MM.1S (cell line): ENCODE results near the gene PSMD8.

ENCODE experiments used
- DNase-seq: peaks from one replicate; pipeline ENCODE4 v3.0.0-alpha.2; 2015
- H2AFZ ChIP-seq: fragments of 300-600 bp; sonication (generic); 2 replicates; pipeline ENCODE4 v1.6.0; 2016; ENCODE audit warnings: antibody characterized with exemption, low read length
- H3F3A ChIP-seq: fragments of 300-600 bp; sonication (generic); 2 replicates; pipeline ENCODE4 v1.6.1; 2016; ENCODE audit warnings: mild to moderate bottlenecking, antibody characterized with exemption, low read length, moderate library complexity, mixed read lengths; ENCODE audit not compliant: insufficient read depth
- H3K27ac ChIP-seq: fragments of 300-600 bp; sonication (generic); 2 replicates; pipeline ENCODE4 v1.5.1; 2016; ENCODE audit warnings: mild to moderate bottlenecking, low read length
- H3K27me3 ChIP-seq: fragments of 300-600 bp; sonication (generic); replicated peaks from 2 replicates; pipeline ENCODE4 v1.6.0; 2016; ENCODE audit warnings: low read length; ENCODE audit not compliant: insufficient read depth
- H3K36me3 ChIP-seq: fragments of 300-600 bp; sonication (generic); replicated peaks from 2 replicates; pipeline ENCODE4 v1.6.1; 2016; ENCODE audit warnings: mild to moderate bottlenecking, low read length, mixed read lengths; ENCODE audit not compliant: insufficient read depth
- H3K4me1 ChIP-seq: fragments of 300-600 bp; sonication (generic); 2 replicates; pipeline ENCODE4 v1.6.1; 2016; ENCODE audit warnings: low read length, mixed read lengths
- H3K4me2 ChIP-seq: fragments of 300-600 bp; sonication (generic); 2 replicates; pipeline ENCODE4 v1.6.0; 2016; ENCODE audit warnings: low read depth, low read length
- H3K4me3 ChIP-seq: fragments of 300-600 bp; sonication (generic); 2 replicates; pipeline ENCODE4 v1.5.1; 2016; ENCODE audit warnings: low read length, mixed read lengths
- H3K79me2 ChIP-seq: fragments of 300-600 bp; sonication (generic); 2 replicates; pipeline ENCODE4 v1.6.1; 2016; ENCODE audit warnings: mixed run types, low read length, mixed read lengths
- H3K9ac ChIP-seq: fragments of 300-600 bp; sonication (generic); 2 replicates; pipeline ENCODE4 v1.6.1; 2016; ENCODE audit warnings: low read length, mixed read lengths
- H3K9me2 ChIP-seq: fragments of 300-600 bp; sonication (generic); replicated peaks from 2 replicates; pipeline ENCODE4 v1.6.1; 2016; ENCODE audit warnings: mild to moderate bottlenecking, low read length, mixed read lengths; ENCODE audit not compliant: insufficient read depth
- H3K9me3 ChIP-seq: fragments of 300-600 bp; sonication (generic); replicated peaks from 2 replicates; pipeline ENCODE4 v1.6.1; 2016; ENCODE audit warnings: mild to moderate bottlenecking, low read length, mixed read lengths; ENCODE audit not compliant: insufficient read depth
- H4K20me1 ChIP-seq: fragments of 300-600 bp; sonication (generic); 2 replicates; pipeline ENCODE4 v1.6.1; 2016; ENCODE audit warnings: mild to moderate bottlenecking, low read length, moderate library complexity, mixed read lengths; ENCODE audit not compliant: insufficient read depth
- EZH2 ChIP-seq: fragments of 300-600 bp; sonication (generic); optimal IDR thresholded peaks from 2 replicates; pipeline ENCODE3; 2017; ENCODE audit warnings: low read depth, mild to moderate bottlenecking, antibody characterized with exemption, low read length, mixed read lengths
- EZH2phosphoT487 ChIP-seq: fragments of 300-600 bp; sonication (generic); IDR thresholded peaks from 2 replicates; pipeline ENCODE4 v1.6.1; 2018; ENCODE audit warnings: antibody characterized with exemption, low read length
- TF ChIP-seq, protein P1 (sequence below): fragments of 300-600 bp; sonication (generic); IDR thresholded peaks from 2 replicates; pipeline ENCODE4 v1.5.1; 2016; ENCODE audit warnings: antibody characterized with exemption, low read length, mixed read lengths

The PSMD8 gene

DNA sequence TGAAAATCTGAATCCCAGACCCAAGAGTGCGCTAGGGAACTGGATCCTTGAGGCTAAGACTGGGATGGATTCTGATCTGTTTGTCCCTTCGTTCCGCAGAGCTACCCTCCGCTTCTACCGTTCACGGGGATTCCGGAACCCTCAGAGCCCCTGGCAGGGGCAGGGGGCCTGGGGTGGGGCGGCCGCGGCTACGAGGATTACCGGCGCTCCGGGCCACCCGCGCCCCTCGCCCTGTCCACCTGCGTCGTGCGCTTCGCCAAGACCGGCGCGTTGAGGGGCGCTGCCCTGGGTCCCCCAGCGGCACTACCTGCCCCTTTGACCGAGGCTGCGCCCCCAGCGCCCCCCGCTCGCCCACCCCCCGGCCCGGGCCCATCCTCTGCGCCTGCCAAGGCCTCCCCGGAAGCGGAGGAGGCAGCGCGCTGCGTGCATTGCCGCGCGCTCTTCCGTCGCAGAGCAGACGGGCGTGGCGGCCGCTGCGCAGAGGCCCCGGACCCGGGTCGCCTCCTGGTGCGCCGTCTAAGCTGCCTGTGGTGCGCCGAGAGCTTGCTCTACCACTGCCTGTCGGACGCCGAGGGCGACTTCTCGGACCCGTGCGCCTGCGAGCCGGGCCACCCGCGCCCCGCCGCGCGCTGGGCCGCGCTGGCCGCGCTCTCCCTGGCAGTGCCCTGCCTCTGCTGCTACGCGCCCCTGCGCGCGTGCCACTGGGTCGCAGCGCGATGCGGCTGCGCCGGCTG, 21.2 kb downstream of the PSMD8 start:
- no peaks in the 10 kb centered on the region for H3K79me2 ChIP-seq
- no peak overlapping the region for H3K9ac ChIP-seq
- H3K9me2 ChIP-seq: no peaks in the 10 kb centered on the region
- DNase-seq: no peak
- H2AFZ ChIP-seq: no peak overlapping the region
- no peaks in the 10 kb centered on the region for H3K9me3 ChIP-seq
- no peak overlapping the region for H3K27ac ChIP-seq
- no peaks in the 10 kb centered on the region for H3K4me1 ChIP-seq
- peaks cover 92% of the 10 kb centered on the region for H3K27me3 ChIP-seq
- no peak for TF ChIP-seq EZH2
- TF ChIP-seq, protein P1, sequence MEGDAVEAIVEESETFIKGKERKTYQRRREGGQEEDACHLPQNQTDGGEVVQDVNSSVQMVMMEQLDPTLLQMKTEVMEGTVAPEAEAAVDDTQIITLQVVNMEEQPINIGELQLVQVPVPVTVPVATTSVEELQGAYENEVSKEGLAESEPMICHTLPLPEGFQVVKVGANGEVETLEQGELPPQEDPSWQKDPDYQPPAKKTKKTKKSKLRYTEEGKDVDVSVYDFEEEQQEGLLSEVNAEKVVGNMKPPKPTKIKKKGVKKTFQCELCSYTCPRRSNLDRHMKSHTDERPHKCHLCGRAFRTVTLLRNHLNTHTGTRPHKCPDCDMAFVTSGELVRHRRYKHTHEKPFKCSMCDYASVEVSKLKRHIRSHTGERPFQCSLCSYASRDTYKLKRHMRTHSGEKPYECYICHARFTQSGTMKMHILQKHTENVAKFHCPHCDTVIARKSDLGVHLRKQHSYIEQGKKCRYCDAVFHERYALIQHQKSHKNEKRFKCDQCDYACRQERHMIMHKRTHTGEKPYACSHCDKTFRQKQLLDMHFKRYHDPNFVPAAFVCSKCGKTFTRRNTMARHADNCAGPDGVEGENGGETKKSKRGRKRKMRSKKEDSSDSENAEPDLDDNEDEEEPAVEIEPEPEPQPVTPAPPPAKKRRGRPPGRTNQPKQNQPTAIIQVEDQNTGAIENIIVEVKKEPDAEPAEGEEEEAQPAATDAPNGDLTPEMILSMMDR: no peak
- H3K36me3 ChIP-seq: no peaks in the 10 kb centered on the region
- no peak overlapping the region for H3K4me2 ChIP-seq
- no peak overlapping the region for H3K4me3 ChIP-seq
- H3F3A ChIP-seq: no peaks in the 10 kb centered on the region
- no peaks in the 10 kb centered on the region for H4K20me1 ChIP-seq

DNA sequence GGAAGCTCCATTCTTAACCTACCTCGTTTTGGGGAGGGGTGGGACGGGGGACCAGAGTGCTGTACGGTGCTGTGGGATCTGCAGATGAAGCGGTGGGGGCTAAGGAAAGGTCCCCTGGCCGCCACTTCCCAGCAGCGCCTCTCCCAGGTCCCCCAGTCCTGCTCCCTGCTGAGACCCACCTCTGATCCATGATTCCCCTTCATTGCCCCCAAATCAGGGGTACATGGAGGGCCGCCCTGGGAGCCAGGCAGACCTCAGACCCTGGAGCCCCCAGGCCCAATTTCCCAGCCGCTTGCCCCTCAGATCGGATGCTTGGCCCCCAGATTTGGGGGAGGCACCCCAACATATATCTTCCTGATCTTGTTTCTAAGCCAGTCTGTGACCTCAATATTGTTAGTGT, 24.7 kb downstream of the PSMD8 start:
- no peak overlapping the region for H3K9ac ChIP-seq
- DNase-seq: no peak
- H4K20me1 ChIP-seq: no peaks in the 10 kb centered on the region
- H3K9me2 ChIP-seq: no peaks in the 10 kb centered on the region
- H3K4me1 ChIP-seq: no peaks in the 10 kb centered on the region
- H3K27me3 ChIP-seq: peaks cover 66% of the 10 kb centered on the region
- no peak overlapping the region for H2AFZ ChIP-seq
- no peak overlapping the region for H3K4me3 ChIP-seq
- TF ChIP-seq, protein P1: no peak
- TF ChIP-seq EZH2phosphoT487 (no peak), EZH2 (no peak)
- H3K27ac ChIP-seq: no peak overlapping the region
- H3F3A ChIP-seq: no peaks in the 10 kb centered on the region
- no peaks in the 10 kb centered on the region for H3K36me3 ChIP-seq
- H3K4me2 ChIP-seq: no peak overlapping the region
- no peaks in the 10 kb centered on the region for H3K9me3 ChIP-seq
- no peaks in the 10 kb centered on the region for H3K79me2 ChIP-seq

DNA sequence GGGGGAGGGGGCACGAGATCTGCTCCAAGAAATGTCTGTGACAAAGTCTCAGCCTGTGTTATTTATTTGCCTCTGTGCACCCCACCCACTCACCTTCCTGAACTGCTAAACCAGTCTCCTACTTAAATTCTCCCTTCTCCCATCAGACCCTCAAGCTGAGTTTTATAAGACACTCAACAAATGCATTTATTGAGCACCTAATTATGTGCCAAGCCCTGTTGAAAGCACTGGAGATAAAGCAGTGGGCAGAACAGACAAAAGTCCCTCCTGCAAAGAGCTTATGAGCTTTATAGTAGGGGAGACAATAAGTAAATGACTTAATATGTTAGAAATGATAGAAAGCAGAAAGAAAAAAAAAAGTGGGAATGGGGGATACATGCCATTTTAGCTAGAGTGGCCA, 25.2 kb downstream of the PSMD8 start:
- H3K27ac ChIP-seq: no peak overlapping the region
- H3F3A ChIP-seq: no peaks in the 10 kb centered on the region
- no peak for DNase-seq
- H3K27me3 ChIP-seq: peaks cover 61% of the 10 kb centered on the region
- H3K9me3 ChIP-seq: no peaks in the 10 kb centered on the region
- no peak overlapping the region for H3K4me2 ChIP-seq
- no peaks in the 10 kb centered on the region for H3K79me2 ChIP-seq
- H3K36me3 ChIP-seq: no peaks in the 10 kb centered on the region
- TF ChIP-seq EZH2: no peak
- TF ChIP-seq EZH2phosphoT487: no peak
- TF ChIP-seq, protein P1: no peak
- H4K20me1 ChIP-seq: no peaks in the 10 kb centered on the region
- H3K9ac ChIP-seq: no peak overlapping the region
- no peaks in the 10 kb centered on the region for H3K4me1 ChIP-seq
- H3K4me3 ChIP-seq: no peak overlapping the region
- H2AFZ ChIP-seq: no peak overlapping the region
- no peaks in the 10 kb centered on the region for H3K9me2 ChIP-seq
